SK-N-MC (cell line): Measurements from ENCODE around the gene NXN.

Experiments used
- EZH2 ChIP-seq: fragments of 200-600 bp; sonication (generic); IDR thresholded peaks from one replicate; pipeline ENCODE4 v1.6.1; 2017; ENCODE audit warnings: antibody characterized with exemption
- FOXP2 ChIP-seq: optimal IDR thresholded peaks from 2 replicates; pipeline ENCODE3; 2011; ENCODE audit warnings: mild to moderate bottlenecking, moderate library complexity; ENCODE audit not compliant: insufficient read depth; ENCODE audit errors: extremely low read length, control extremely low read depth
- POLR2AphosphoS5 ChIP-seq: IDR thresholded peaks from 2 replicates; pipeline ENCODE4 v1.6.1; 2012; ENCODE audit warnings: mild to moderate bottlenecking, low read depth, low read length, borderline replicate concordance

DNA sequence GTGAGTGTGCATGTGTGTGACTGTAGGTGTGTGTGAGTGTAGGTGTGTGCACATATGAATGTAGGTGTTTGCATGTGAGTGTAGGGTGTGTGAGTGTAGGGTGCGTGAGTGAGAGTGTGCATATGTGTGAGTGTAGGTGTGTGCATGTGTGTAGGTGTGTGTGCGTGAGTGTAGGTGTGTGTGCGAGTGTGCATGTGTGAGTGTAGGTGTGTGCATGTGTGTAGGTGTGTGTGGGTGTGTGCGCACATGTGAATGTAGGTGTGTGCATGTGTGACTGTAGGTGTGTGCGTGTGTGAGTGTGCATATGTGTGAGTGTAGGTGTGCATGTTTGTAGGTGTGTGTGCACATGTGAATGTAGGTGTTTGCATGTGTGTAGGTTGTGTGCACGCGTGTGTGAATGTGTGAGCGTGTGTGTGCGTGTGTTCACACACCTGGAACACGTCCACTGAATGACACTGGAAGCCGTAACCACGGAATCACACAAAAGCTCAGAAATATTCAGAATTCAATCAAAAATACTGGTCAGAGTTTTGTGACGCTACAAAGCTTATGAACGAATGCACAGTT is 166.9 kb downstream of the NXN start:
- no peak for TF ChIP-seq POLR2AphosphoS5
- no peak for TF ChIP-seq EZH2
- no peak for TF ChIP-seq FOXP2
